ENCODE data around the gene EXOC8. TPM values are rescaled to one million over a fixed set of nuclear protein-coding genes. Genes with fewer than 3 reads are reported as not detected.
A peak's percentile ranks its signal among the peaks of the same experiment; 100 is the strongest.

Gene EXOC8
- total and polyA plus RNA-seq, 2 experiments from 2014 or later, result 2.3 to 14.4 TPM

DNA sequence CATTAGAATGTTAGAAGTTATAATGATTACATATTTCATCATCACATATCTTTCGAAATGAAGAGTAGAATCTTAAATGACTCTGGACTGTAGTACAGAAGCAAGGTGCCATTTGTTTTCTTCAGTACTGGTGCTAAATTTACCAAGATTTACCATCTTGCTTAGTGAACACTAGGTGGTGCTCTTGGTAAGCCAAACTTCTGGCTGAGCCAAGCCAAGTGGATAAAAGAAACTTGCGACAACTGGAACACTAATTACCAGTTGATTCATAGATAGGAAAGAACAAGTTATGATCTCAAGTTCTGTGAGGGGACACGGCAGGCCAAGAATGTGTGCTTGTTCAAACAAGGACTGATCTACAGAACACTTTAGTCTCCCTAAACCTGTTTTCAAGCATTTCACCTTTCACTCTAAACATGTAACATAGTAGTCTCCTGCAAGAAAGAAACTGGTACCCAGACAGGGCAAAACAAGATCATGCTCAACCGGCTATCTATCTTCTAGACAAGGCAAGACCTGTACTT is 20.2 kb upstream of the EXOC8 start:
- Histone ChIP-seq H3K79me2 (replicated peaks; ENCODE audit: insufficient read depth) (no peaks in the 10 kb centered on the region), H4K20me1 (replicated peaks; ENCODE audit: insufficient read depth) (no peaks in the 10 kb centered on the region; the same call in 1 of the 2 replicates), H3K4me3 (no peak overlapping the region), H2AFZ (no peak overlapping the region), H3K4me1 (ENCODE audit: insufficient read depth) (no peaks in the 10 kb centered on the region), H3K27ac (ENCODE audit: low read depth) (no peak overlapping the region), H3K4me2 (no peak overlapping the region), H3K9me2 (ENCODE audit: insufficient read depth) (no peaks in the 10 kb centered on the region), H3K27me3 (ENCODE audit: insufficient read depth) (no peaks in the 10 kb centered on the region), H3F3A (replicated peaks; ENCODE audit: low read depth) (no peaks in the 10 kb centered on the region), H3K36me3 (ENCODE audit: insufficient read depth) (peaks cover 6% of the 10 kb centered on the region; the same call in 1 of the 2 replicates)
- Mint-ChIP-seq H3K27ac (no peak overlapping the region), H3K36me3 (ENCODE audit: low read depth) (peaks cover 3% of the 10 kb centered on the region), H3K4me1 (no peaks in the 10 kb centered on the region), H3K9me3 (no peaks in the 10 kb centered on the region), H3K27me3 (ENCODE audit: insufficient read depth, low read depth, poor library complexity) (no peaks in the 10 kb centered on the region), H3K4me3 (no peak overlapping the region)
- peak; percentile 75 for DNase-seq (ENCODE audit: low spot score)
- peak; percentile 90 for ATAC-seq
- TF ChIP-seq NANOG (IDR thresholded peaks at IDR 0.05; ENCODE audit: borderline replicate concordance), result no peak
- no peak for TF ChIP-seq JUNB (IDR thresholded peaks at IDR 0.05; ENCODE audit: unreplicated experiment)
- TF ChIP-seq STAT1 (IDR thresholded peaks at IDR 0.05; ENCODE audit: unreplicated experiment), result no peak
- TF ChIP-seq, protein P1, sequence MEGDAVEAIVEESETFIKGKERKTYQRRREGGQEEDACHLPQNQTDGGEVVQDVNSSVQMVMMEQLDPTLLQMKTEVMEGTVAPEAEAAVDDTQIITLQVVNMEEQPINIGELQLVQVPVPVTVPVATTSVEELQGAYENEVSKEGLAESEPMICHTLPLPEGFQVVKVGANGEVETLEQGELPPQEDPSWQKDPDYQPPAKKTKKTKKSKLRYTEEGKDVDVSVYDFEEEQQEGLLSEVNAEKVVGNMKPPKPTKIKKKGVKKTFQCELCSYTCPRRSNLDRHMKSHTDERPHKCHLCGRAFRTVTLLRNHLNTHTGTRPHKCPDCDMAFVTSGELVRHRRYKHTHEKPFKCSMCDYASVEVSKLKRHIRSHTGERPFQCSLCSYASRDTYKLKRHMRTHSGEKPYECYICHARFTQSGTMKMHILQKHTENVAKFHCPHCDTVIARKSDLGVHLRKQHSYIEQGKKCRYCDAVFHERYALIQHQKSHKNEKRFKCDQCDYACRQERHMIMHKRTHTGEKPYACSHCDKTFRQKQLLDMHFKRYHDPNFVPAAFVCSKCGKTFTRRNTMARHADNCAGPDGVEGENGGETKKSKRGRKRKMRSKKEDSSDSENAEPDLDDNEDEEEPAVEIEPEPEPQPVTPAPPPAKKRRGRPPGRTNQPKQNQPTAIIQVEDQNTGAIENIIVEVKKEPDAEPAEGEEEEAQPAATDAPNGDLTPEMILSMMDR (conservative IDR thresholded peaks at IDR 0.05; ENCODE audit: low read depth in 2 of 2), result peak; percentile 87

DNA sequence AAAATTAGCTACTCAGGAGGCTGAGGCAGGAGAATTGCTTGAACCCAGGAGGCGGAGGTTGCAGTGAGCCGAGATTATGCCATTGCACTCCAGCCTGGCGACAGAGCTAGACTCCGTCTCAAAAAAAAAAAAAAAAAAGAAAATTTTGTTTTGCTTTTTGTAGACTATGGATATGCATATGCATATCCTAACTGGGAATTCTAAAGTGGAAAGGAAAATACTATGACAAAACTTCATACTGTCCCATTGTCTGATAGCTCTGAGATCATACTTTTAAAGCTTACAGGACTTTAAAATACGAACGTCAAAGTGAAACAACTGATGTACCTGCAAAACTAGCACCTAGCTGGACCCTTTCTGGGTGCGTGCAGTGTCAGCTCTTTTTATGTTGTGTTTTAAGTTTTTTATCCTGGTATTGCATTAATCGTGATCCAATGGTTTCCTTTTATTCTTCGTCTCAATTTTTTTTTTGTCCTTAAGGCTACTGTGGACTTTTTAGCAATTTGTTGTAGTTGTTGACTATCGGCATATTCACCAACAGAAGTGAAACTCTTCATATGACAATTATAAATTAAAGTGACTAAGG is 19.6 kb upstream of the EXOC8 start:
- H3K4me1 Mint-ChIP-seq, result no peaks in the 10 kb centered on the region
- DNase-seq (ENCODE audit: low spot score) (no peak), ATAC-seq (no peak)
- Histone ChIP-seq H3K9me2 (ENCODE audit: insufficient read depth) (no peaks in the 10 kb centered on the region), H3K36me3 (ENCODE audit: insufficient read depth) (peaks cover 8% of the 10 kb centered on the region; the same call in 1 of the 2 replicates), H3K79me2 (replicated peaks; ENCODE audit: insufficient read depth) (no peaks in the 10 kb centered on the region), H4K20me1 (replicated peaks; ENCODE audit: insufficient read depth) (no peaks in the 10 kb centered on the region; the same call in 1 of the 2 replicates), H3K27ac (ENCODE audit: low read depth) (no peak overlapping the region), H3K4me2 (no peak overlapping the region), H3K4me1 (ENCODE audit: insufficient read depth) (no peaks in the 10 kb centered on the region), H3F3A (replicated peaks; ENCODE audit: low read depth) (no peaks in the 10 kb centered on the region), H3K4me3 (no peak overlapping the region), H3K27me3 (ENCODE audit: insufficient read depth) (no peaks in the 10 kb centered on the region), H2AFZ (no peak overlapping the region)
- peaks cover 8% of the 10 kb centered on the region for H3K36me3 Mint-ChIP-seq (ENCODE audit: low read depth)
- no peak overlapping the region for H3K4me3 Mint-ChIP-seq
- no peaks in the 10 kb centered on the region for H3K27me3 Mint-ChIP-seq (ENCODE audit: insufficient read depth, low read depth, poor library complexity)
- H3K9me3 Mint-ChIP-seq, result no peaks in the 10 kb centered on the region
- H3K27ac Mint-ChIP-seq, result no peak overlapping the region
- no peak for TF ChIP-seq CREB1 (CRISPR knock-in tag; IDR thresholded peaks at IDR 0.05; ENCODE audit: low read depth)
- no peak for TF ChIP-seq ZNF114 (CRISPR knock-in tag; IDR thresholded peaks at IDR 0.05)
- TF ChIP-seq, protein P2, sequence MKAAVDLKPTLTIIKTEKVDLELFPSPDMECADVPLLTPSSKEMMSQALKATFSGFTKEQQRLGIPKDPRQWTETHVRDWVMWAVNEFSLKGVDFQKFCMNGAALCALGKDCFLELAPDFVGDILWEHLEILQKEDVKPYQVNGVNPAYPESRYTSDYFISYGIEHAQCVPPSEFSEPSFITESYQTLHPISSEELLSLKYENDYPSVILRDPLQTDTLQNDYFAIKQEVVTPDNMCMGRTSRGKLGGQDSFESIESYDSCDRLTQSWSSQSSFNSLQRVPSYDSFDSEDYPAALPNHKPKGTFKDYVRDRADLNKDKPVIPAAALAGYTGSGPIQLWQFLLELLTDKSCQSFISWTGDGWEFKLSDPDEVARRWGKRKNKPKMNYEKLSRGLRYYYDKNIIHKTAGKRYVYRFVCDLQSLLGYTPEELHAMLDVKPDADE (IDR thresholded peaks at IDR 0.05), result no peak
- no peak for TF ChIP-seq JUNB (IDR thresholded peaks at IDR 0.05; ENCODE audit: unreplicated experiment)
- TF ChIP-seq POLR2AphosphoS5 (IDR thresholded peaks at IDR 0.05; ENCODE audit: low read depth), result no peak
- no peak for TF ChIP-seq NANOG (IDR thresholded peaks at IDR 0.05; ENCODE audit: borderline replicate concordance)
- TF ChIP-seq EZH2 (IDR thresholded peaks at IDR 0.05; ENCODE audit: low read depth, unreplicated experiment), result no peak
- no peak for TF ChIP-seq EZH2phosphoT487 (IDR thresholded peaks at IDR 0.05; ENCODE audit: unreplicated experiment)
- TF ChIP-seq, protein P1 (conservative IDR thresholded peaks at IDR 0.05; ENCODE audit: low read depth in 2 of 2), result no peak
- TF ChIP-seq STAT1 (IDR thresholded peaks at IDR 0.05; ENCODE audit: unreplicated experiment), result no peak
- TF ChIP-seq, protein P3, sequence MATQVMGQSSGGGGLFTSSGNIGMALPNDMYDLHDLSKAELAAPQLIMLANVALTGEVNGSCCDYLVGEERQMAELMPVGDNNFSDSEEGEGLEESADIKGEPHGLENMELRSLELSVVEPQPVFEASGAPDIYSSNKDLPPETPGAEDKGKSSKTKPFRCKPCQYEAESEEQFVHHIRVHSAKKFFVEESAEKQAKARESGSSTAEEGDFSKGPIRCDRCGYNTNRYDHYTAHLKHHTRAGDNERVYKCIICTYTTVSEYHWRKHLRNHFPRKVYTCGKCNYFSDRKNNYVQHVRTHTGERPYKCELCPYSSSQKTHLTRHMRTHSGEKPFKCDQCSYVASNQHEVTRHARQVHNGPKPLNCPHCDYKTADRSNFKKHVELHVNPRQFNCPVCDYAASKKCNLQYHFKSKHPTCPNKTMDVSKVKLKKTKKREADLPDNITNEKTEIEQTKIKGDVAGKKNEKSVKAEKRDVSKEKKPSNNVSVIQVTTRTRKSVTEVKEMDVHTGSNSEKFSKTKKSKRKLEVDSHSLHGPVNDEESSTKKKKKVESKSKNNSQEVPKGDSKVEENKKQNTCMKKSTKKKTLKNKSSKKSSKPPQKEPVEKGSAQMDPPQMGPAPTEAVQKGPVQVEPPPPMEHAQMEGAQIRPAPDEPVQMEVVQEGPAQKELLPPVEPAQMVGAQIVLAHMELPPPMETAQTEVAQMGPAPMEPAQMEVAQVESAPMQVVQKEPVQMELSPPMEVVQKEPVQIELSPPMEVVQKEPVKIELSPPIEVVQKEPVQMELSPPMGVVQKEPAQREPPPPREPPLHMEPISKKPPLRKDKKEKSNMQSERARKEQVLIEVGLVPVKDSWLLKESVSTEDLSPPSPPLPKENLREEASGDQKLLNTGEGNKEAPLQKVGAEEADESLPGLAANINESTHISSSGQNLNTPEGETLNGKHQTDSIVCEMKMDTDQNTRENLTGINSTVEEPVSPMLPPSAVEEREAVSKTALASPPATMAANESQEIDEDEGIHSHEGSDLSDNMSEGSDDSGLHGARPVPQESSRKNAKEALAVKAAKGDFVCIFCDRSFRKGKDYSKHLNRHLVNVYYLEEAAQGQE (IDR thresholded peaks at IDR 0.05; ENCODE audit: unreplicated experiment), result no peak
- TF ChIP-seq ZNF331 (CRISPR knock-in tag; IDR thresholded peaks at IDR 0.05; ENCODE audit: low read depth), result no peak
